ENCODE results near the gene FBXO24.

The FBXO24 gene

GRCh38 chr7:100626530-100627237 lies 40.6 kb downstream of the FBXO24 start:
- peak; percentile 82 for DNase-seq

- no peak for DNase-seq
Observed at GRCh38 chr7:100627238-100627549, 41.1 kb downstream of the FBXO24 start.

- DNase-seq = no peak
Observed at GRCh38 chr7:100629117-100629716, 43.1 kb downstream of the FBXO24 start.

- no peak for DNase-seq
Observed at GRCh38 chr7:100630066-100630465, 43.9 kb downstream of the FBXO24 start.

DNA sequence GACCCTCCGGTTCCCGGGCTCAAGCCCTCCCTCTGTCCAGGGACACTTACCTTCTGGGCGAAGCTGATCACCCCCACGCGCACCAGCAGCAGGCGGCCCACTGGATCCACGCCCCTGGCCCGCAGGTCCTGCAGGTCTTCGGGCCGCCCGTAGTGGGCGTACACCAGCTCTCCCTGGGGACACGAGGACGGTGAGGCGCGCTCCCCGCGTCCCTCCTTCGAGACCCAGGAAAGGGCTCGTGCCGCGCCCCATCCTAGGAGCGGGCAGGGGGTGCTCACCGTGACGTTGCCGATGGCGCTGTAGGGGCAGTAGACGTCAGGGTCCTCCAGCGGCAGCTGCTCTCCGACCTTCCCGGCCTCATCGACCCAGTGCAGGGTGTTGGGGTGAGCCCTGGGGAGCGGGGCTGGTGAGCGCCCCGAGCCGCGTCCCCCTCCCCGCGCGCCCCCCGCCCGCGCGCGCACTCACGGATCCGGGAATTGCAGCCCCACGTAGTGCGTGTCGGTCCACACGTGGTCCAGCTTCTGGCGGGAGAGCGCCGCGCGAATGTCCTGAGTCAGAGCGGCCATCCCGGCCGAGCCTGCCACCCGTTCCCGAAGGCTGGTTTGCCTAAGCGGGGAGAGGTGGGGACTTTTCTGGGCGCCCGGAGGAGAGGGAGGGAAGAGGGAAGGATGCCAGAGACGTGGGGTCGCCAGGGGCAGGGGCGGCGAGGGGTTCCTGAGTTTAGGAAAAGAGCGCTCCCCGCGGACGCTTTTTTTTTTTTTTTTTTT lies 47.0 kb downstream of the FBXO24 start:
- peak; percentile 65 for DNase-seq

DNA sequence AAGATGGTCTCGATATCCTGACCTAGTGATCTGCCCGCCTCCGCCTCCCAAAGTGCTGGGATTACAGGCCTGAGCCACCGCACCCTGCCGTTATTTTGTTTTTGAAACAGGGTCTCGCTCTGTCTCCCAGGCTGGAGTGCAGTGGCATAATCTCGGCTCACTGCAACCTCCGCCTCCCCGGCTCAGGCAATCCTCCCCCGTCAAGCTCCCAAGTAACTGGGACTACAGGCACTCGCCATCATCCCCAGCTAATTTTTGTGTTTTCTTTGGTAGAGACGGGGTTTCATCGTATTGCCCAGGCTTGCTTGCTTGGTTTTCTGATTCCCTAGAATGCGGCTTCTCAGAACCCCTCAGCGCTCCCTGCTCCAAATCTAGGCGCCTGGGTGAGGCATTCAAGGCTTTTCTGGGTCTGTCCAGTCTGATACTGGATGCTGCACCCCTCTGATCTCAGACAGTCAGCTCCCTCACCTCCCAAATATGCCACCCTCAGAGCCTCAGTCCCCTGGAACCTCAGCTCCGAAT lies 53.9 kb downstream of the FBXO24 start:
- DNase-seq = no peak

GRCh38 chr7:100640517-100641440 lies 54.7 kb downstream of the FBXO24 start:
- no peak for DNase-seq

GRCh38 chr7:100641463-100641859 lies 55.3 kb downstream of the FBXO24 start, which contains the start of gene TFR2:
Gene TFR2, minus strand, starts transcription at chr7:100641552. Its CDS starts 43 bp downstream, at chr7:100641509.
- DNase-seq = no peak

GRCh38 chr7:100641860-100642533 lies 55.9 kb downstream of the FBXO24 start:
- DNase-seq = no peak

GRCh38 chr7:100642534-100642907 lies 56.4 kb downstream of the FBXO24 start:
- DNase-seq = peak; percentile 22

DNA sequence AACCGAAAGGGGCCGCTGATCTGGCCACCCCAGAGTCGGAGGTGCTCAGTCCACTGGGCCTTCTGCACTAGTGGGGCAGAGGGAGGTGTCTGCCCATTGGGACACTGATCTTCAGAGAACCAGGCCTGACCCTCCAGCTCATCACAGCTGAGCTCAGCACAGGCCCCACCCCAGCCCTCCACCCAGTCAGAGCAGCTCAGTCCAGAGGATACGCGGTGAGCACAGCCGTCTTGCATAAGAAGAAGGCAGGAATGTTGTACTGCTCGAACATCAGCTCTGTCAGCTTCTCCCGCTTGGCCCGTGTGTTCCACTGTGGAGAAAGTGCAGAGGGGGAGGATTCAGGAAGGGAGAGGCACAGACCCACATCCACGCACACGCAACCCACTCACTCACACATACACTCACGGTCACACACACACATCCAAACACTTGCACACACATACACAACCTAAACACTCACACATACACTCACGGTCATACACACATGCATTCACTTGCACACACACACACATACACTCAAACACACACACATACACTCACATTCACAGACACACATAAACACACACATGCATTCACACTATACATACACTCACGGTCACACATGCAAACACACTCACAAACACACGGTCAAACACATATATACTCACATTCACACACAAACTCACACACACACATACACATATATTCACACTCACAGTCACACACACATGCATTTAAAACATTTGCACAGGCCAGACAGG lies 63.9 kb downstream of the FBXO24 start:
- no peak for DNase-seq
